Keratinocyte (primary cell): ENCODE results near the gene MIGA2. TPM values are rescaled to one million over a fixed set of nuclear protein-coding genes. Genes with fewer than 3 reads are reported as not detected.

Source experiments
- DNase-seq: peaks from one replicate; pipeline ENCODE4 v3.0.0-alpha.2; 2011; ENCODE audit warnings: low read depth, missing footprints, low spot score
- FAIRE-seq: peaks from 2 replicates; lab custom pipeline; 2011; peaks lifted over from hg19 to GRCh38; lab: Jason Lieb, UNC
- H2AFZ ChIP-seq: 2 replicates; pipeline ENCODE4 v1.6.0; 2012; ENCODE audit warnings: low read length, control low read depth, inconsistent platforms; ENCODE audit not compliant: control insufficient read depth
- H3K27ac ChIP-seq: 2 replicates; pipeline ENCODE4 v1.5.1; 2011; ENCODE audit warnings: low read length; ENCODE audit not compliant: control insufficient read depth, insufficient read depth
- H3K27me3 ChIP-seq: 3 replicates; pipeline ENCODE4 v1.6.0; 2011; ENCODE audit warnings: low read length; ENCODE audit not compliant: control insufficient read depth, insufficient read depth; ENCODE audit errors: extremely low read depth
- H3K36me3 ChIP-seq, 2 experiments: 2 replicates in 1 of 2; 3 replicates in 1 of 2; pipeline ENCODE4 v1.5.1; 2011; ENCODE audit warnings: low read length in 2 of 2, mild to moderate bottlenecking in 1 of 2; ENCODE audit not compliant: control insufficient read depth in 2 of 2, insufficient read depth in 2 of 2; ENCODE audit errors: extremely low read depth in 1 of 2
- H3K4me1 ChIP-seq: 3 replicates; pipeline ENCODE4 v1.5.1; 2011; ENCODE audit warnings: low read length; ENCODE audit not compliant: control insufficient read depth, insufficient read depth; ENCODE audit errors: extremely low read depth
- H3K4me2 ChIP-seq: 3 replicates; pipeline ENCODE4 v1.6.0; 2011; ENCODE audit warnings: low read depth, low read length; ENCODE audit not compliant: control insufficient read depth, insufficient read depth; ENCODE audit errors: extremely low read depth
- H3K4me3 ChIP-seq, 3 experiments: fragments of 200-600 bp in 1 of 3; sonication (generic) in 1 of 3; 2 replicates in 2 of 3; 3 replicates in 1 of 3; pipeline ENCODE4 v1.5.1; 2011 to 2016; ENCODE audit warnings: low read length in 3 of 3, mild to moderate bottlenecking in 3 of 3, control low read depth in 2 of 3, inconsistent platforms in 1 of 3, low read depth in 1 of 3, mixed read lengths in 1 of 3, mixed run types in 1 of 3, moderate library complexity in 1 of 3; ENCODE audit not compliant: control insufficient read depth in 2 of 3, insufficient read depth in 2 of 3; ENCODE audit errors: extremely low read depth in 1 of 3
- H3K79me2 ChIP-seq: 2 replicates; pipeline ENCODE4 v1.6.0; 2012; ENCODE audit warnings: low read length; ENCODE audit not compliant: control insufficient read depth, insufficient read depth
- H3K9ac ChIP-seq: 3 replicates; pipeline ENCODE4 v1.6.0; 2011; ENCODE audit warnings: low read length; ENCODE audit not compliant: control insufficient read depth, insufficient read depth; ENCODE audit errors: extremely low read depth
- H3K9me1 ChIP-seq: 3 replicates; pipeline ENCODE4 v1.6.0; 2011; ENCODE audit warnings: low read length; ENCODE audit not compliant: control insufficient read depth, insufficient read depth; ENCODE audit errors: extremely low read depth
- H3K9me3 ChIP-seq: 2 replicates; pipeline ENCODE4 v1.5.1; 2012; ENCODE audit warnings: low read depth, low read length; ENCODE audit not compliant: control insufficient read depth
- H4K20me1 ChIP-seq: 3 replicates; pipeline ENCODE4 v1.6.0; 2011; ENCODE audit warnings: low read length; ENCODE audit not compliant: control insufficient read depth, insufficient read depth; ENCODE audit errors: extremely low read depth
- EZH2 ChIP-seq: IDR thresholded peaks from one replicate; pipeline ENCODE4 v1.6.1; 2012; ENCODE audit warnings: inconsistent platforms, mild to moderate bottlenecking, low read length, moderate library complexity
- dilution Hi-C: fragments of 300-500 bp; cut with MboI; formaldehyde crosslinking; loops from one replicate; pipeline ENCODE4 v1.7.0; 2020; ENCODE audit warnings: low sequenced_read_pairs; ENCODE audit not compliant: extremely low pct_ligation_motif_present
- polyA plus RNA-seq, 5 experiments: library from polyadenylated mRNA; depleted of rRNA in 3 of 5; stranded (reverse) in 3 of 5; stranded (forward) in 1 of 5; unstranded in 1 of 5; fragments of >200 nt; gene quantifications; 1 replicate in 1 of 5; 2 replicates in 3 of 5; 3 replicates in 1 of 5; pipeline versions ENCODE4 v1.2.1 to v1.2.3, GENCODE V29; 2011 to 2012; ENCODE audit warnings: missing spikeins in 2 of 5, low read depth in 1 of 5, low replicate concordance in 1 of 5
- TF ChIP-seq, protein P1 (sequence below), 3 experiments: IDR thresholded peaks in 1 of 3; conservative IDR thresholded peaks in 1 of 3; optimal IDR thresholded peaks in 1 of 3; 2 replicates in 2 of 3; 3 replicates in 1 of 3; pipeline versions ENCODE3 to v1.5.1; 2011; ENCODE audit warnings: low read length in 3 of 3, mild to moderate bottlenecking in 3 of 3, moderate library complexity in 2 of 3, control low read depth in 1 of 3, inconsistent platforms in 1 of 3; ENCODE audit not compliant: insufficient read depth in 2 of 3; ENCODE audit errors: extremely low read depth in 1 of 3

Gene MIGA2
- polyA plus RNA-seq, 1 donor (not counting 4 experiments of a cell fraction or from before 2014, with no cell fraction given) = 8.5 TPM

- no peak overlapping the region for H3K4me2 ChIP-seq
- dilution Hi-C loops = no loop called here
- no peaks in the 10 kb centered on the region for H3K27me3 ChIP-seq
- no peak overlapping the region for H3K27ac ChIP-seq
- no peaks in the 10 kb centered on the region for H3K9me3 ChIP-seq
- TF ChIP-seq, protein P1, sequence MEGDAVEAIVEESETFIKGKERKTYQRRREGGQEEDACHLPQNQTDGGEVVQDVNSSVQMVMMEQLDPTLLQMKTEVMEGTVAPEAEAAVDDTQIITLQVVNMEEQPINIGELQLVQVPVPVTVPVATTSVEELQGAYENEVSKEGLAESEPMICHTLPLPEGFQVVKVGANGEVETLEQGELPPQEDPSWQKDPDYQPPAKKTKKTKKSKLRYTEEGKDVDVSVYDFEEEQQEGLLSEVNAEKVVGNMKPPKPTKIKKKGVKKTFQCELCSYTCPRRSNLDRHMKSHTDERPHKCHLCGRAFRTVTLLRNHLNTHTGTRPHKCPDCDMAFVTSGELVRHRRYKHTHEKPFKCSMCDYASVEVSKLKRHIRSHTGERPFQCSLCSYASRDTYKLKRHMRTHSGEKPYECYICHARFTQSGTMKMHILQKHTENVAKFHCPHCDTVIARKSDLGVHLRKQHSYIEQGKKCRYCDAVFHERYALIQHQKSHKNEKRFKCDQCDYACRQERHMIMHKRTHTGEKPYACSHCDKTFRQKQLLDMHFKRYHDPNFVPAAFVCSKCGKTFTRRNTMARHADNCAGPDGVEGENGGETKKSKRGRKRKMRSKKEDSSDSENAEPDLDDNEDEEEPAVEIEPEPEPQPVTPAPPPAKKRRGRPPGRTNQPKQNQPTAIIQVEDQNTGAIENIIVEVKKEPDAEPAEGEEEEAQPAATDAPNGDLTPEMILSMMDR (optimal IDR thresholded peaks at IDR 0.05 in 1 of 3, IDR thresholded peaks at IDR 0.05 in 1 of 3, conservative IDR thresholded peaks at IDR 0.05 in 1 of 3; ENCODE audit: extremely low read depth in 1 of 3, insufficient read depth in 2 of 3, low read length in 3 of 3) = no peak
- TF ChIP-seq EZH2 = no peak
- no peaks in the 10 kb centered on the region for H3K79me2 ChIP-seq
- no peak overlapping the region for H3K9ac ChIP-seq
- no peak overlapping the region for H2AFZ ChIP-seq
- DNase-seq = no peak
- H4K20me1 ChIP-seq = no peaks in the 10 kb centered on the region
- no peak overlapping the region for H3K4me3 ChIP-seq
- FAIRE-seq = no peak
- H3K36me3 ChIP-seq = peaks cover 0 to 2% of the 10 kb centered on the region in 2 experiments
- H3K9me1 ChIP-seq = no peaks in the 10 kb centered on the region
- H3K4me1 ChIP-seq = peaks cover 10% of the 10 kb centered on the region
These were observed 64.2 kb downstream of the MIGA2 start for GRCh38 chr9:129100383-129101169.

- H3K4me2 ChIP-seq = no peak overlapping the region
- no peak for DNase-seq
- no peaks in the 10 kb centered on the region for H3K79me2 ChIP-seq
- H3K9me1 ChIP-seq = no peaks in the 10 kb centered on the region
- H4K20me1 ChIP-seq = no peaks in the 10 kb centered on the region
- no peak overlapping the region for H2AFZ ChIP-seq
- peaks cover 10% of the 10 kb centered on the region for H3K4me1 ChIP-seq
- dilution Hi-C loops = no loop called here
- H3K4me3 ChIP-seq = no peak overlapping the region
- no peak overlapping the region for H3K9ac ChIP-seq
- FAIRE-seq = no peak
- H3K9me3 ChIP-seq = no peaks in the 10 kb centered on the region
- H3K36me3 ChIP-seq = peaks cover 0 to 1% of the 10 kb centered on the region in 2 experiments
- no peak for TF ChIP-seq EZH2
- TF ChIP-seq, protein P1 (optimal IDR thresholded peaks at IDR 0.05 in 1 of 3, IDR thresholded peaks at IDR 0.05 in 1 of 3, conservative IDR thresholded peaks at IDR 0.05 in 1 of 3; ENCODE audit: extremely low read depth in 1 of 3, insufficient read depth in 2 of 3, low read length in 3 of 3) = no peak
- no peak overlapping the region for H3K27ac ChIP-seq
- H3K27me3 ChIP-seq = no peaks in the 10 kb centered on the region
These were observed 64.9 kb downstream of the MIGA2 start for GRCh38 chr9:129101279-129101678.
